ENCODE results near the gene CD99L2. TPM values are rescaled to one million over a fixed set of nuclear protein-coding genes. Genes with fewer than 3 reads are reported as not detected.

CD99L2 gene
- total and polyA plus RNA-seq, 4 experiments from 2014 or later, result 10.0 to 17.3 (median 14.5) TPM

GRCh38 chrX:150763810-150764209, 134.7 kb downstream of the CD99L2 start:
- H3K4me1 ChIP-seq (ENCODE audit: insufficient read depth, low read length), result no peaks in the 10 kb centered on the region
- H3K9me3 ChIP-seq (ENCODE audit: control insufficient read depth in 1 of 2, low read length in 2 of 2), result no peaks in the 10 kb centered on the region
- no peak overlapping the region for H3K27ac ChIP-seq (ENCODE audit: low read depth, low read length)
- intact Hi-C loops (cut with micrococcal nuclease), result no loop called here
- Mint-ChIP-seq H3K4me1 (peaks cover 0 to 2% (median 0%) of the 10 kb centered on the region in 4 donors), H3K9me3 (peaks cover 0 to 2% (median 0%) of the 10 kb centered on the region in 8 donors), H3K27me3 (no peaks in the 10 kb centered on the region), H3K4me3 (no peak overlapping the region), H3K27ac (peak overlapping the region in 1 of 7 donors; percentile 51), H3K36me3 (peaks cover 4 to 22% of the 10 kb centered on the region in 2 donors)
- ChIA-PET POLR2A (ENCODE audit: partially characterized antibody) (no interaction called here), CTCF (ENCODE audit: partially characterized antibody) (interaction anchor here (1.8 to 2.5 kb wide), 2 partner anchors 8 to 318 kb away, joined by 7 to 8 read pairs; no protein-coding TSS in a partner anchor)
- H3K4me3 ChIP-seq (ENCODE audit: low read length in 2 of 2), result no peak overlapping the region
- H3K27me3 ChIP-seq (ENCODE audit: insufficient read depth, low read length), result no peaks in the 10 kb centered on the region
- no peaks in the 10 kb centered on the region for H3K36me3 ChIP-seq (ENCODE audit: insufficient read depth, low read length)
- no peak for DNase-seq

GRCh38 chrX:150763303-150763797, 135.1 kb downstream of the CD99L2 start:
- ChIA-PET CTCF (ENCODE audit: partially characterized antibody) (interaction anchor here (1.8 to 2.5 kb wide), 2 partner anchors 9 to 319 kb away, joined by 7 to 8 read pairs; no protein-coding TSS in a partner anchor), POLR2A (ENCODE audit: partially characterized antibody) (no interaction called here)
- Histone ChIP-seq H3K36me3 (ENCODE audit: insufficient read depth, low read length) (no peaks in the 10 kb centered on the region), H3K9me3 (ENCODE audit: control insufficient read depth in 1 of 2, low read length in 2 of 2) (no peaks in the 10 kb centered on the region), H3K4me1 (ENCODE audit: insufficient read depth, low read length) (no peaks in the 10 kb centered on the region), H3K27me3 (ENCODE audit: insufficient read depth, low read length) (no peaks in the 10 kb centered on the region), H3K27ac (ENCODE audit: low read depth, low read length) (no peak overlapping the region), H3K4me3 (ENCODE audit: low read length in 2 of 2) (no peak overlapping the region)
- H3K4me3 Mint-ChIP-seq, result no peak overlapping the region
- peaks cover 5 to 23% of the 10 kb centered on the region in 2 donors for H3K36me3 Mint-ChIP-seq
- H3K27me3 Mint-ChIP-seq, result no peaks in the 10 kb centered on the region
- peak overlapping the region in 1 of 7 donors; percentile 51 for H3K27ac Mint-ChIP-seq
- intact Hi-C loops (cut with micrococcal nuclease), result no loop called here
- peaks cover 0 to 2% (median 0%) of the 10 kb centered on the region in 4 donors for H3K4me1 Mint-ChIP-seq
- H3K9me3 Mint-ChIP-seq, result peaks cover 0 to 2% (median 0%) of the 10 kb centered on the region in 8 donors
- no peak for DNase-seq

- peaks cover 0 to 2% (median 0%) of the 10 kb centered on the region in 8 donors for H3K9me3 Mint-ChIP-seq
- no peak for DNase-seq
- intact Hi-C loops (cut with micrococcal nuclease), result no loop called here
- H3K36me3 Mint-ChIP-seq, result peaks cover 5 to 31% of the 10 kb centered on the region in 2 donors
- H3K4me3 Mint-ChIP-seq, result no peak overlapping the region
- H3K36me3 ChIP-seq (ENCODE audit: insufficient read depth, low read length), result no peaks in the 10 kb centered on the region
- no peak overlapping the region for H3K27ac ChIP-seq (ENCODE audit: low read depth, low read length)
- no peaks in the 10 kb centered on the region for H3K4me1 Mint-ChIP-seq
- no peak overlapping the region for H3K4me3 ChIP-seq (ENCODE audit: low read length in 2 of 2)
- H3K27me3 Mint-ChIP-seq, result no peaks in the 10 kb centered on the region
- H3K27me3 ChIP-seq (ENCODE audit: insufficient read depth, low read length), result no peaks in the 10 kb centered on the region
- CTCF ChIA-PET (ENCODE audit: partially characterized antibody), result interaction anchor here (1.8 to 2.5 kb wide), 2 partner anchors 9 to 320 kb away, joined by 7 to 8 read pairs; no protein-coding TSS in a partner anchor
- no peaks in the 10 kb centered on the region for H3K4me1 ChIP-seq (ENCODE audit: insufficient read depth, low read length)
- H3K27ac Mint-ChIP-seq, result peak overlapping the region in 1 of 7 donors; percentile 35
- no peaks in the 10 kb centered on the region for H3K9me3 ChIP-seq (ENCODE audit: control insufficient read depth in 1 of 2, low read length in 2 of 2)
- POLR2A ChIA-PET (ENCODE audit: partially characterized antibody), result no interaction called here
These were observed 136.0 kb downstream of the CD99L2 start for GRCh38 chrX:150762258-150763165.

DNA sequence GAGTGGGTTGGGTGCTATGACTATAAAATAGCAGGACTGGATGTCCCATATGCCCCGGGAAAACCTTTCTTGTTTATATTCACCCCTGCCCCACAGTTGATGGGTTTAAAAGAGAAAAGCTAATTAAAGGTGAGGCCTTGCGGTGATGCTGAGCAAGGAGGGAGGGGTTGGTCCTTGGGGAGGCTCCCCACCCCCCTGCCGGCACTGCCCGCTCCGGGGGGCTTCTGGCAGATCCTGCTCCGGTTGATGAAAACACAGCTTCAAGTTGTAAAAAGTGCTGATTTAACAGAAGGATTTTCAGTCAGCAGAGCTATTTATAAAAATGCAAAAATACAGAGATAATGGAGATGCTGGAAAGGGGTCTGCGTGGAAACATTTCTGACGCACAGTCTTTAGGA, 136.7 kb downstream of the CD99L2 start:
- H3K4me1 Mint-ChIP-seq, result no peaks in the 10 kb centered on the region
- no peak overlapping the region for H3K4me3 Mint-ChIP-seq
- Histone ChIP-seq H3K36me3 (ENCODE audit: insufficient read depth, low read length) (no peaks in the 10 kb centered on the region), H3K9me3 (ENCODE audit: control insufficient read depth in 1 of 2, low read length in 2 of 2) (no peaks in the 10 kb centered on the region), H3K27me3 (ENCODE audit: insufficient read depth, low read length) (no peaks in the 10 kb centered on the region), H3K4me3 (ENCODE audit: low read length in 2 of 2) (no peak overlapping the region), H3K27ac (ENCODE audit: low read depth, low read length) (no peak overlapping the region), H3K4me1 (ENCODE audit: insufficient read depth, low read length) (no peaks in the 10 kb centered on the region)
- H3K27me3 Mint-ChIP-seq, result no peaks in the 10 kb centered on the region
- ChIA-PET CTCF (ENCODE audit: partially characterized antibody) (no interaction called here), POLR2A (ENCODE audit: partially characterized antibody) (no interaction called here)
- H3K9me3 Mint-ChIP-seq, result peaks cover 0 to 2% (median 0%) of the 10 kb centered on the region in 8 donors
- peaks cover 5 to 38% of the 10 kb centered on the region in 2 donors for H3K36me3 Mint-ChIP-seq
- intact Hi-C loops (cut with micrococcal nuclease), result no loop called here
- no peak for DNase-seq
- no peak overlapping the region for H3K27ac Mint-ChIP-seq

GRCh38 chrX:150761176-150761818, 137.2 kb downstream of the CD99L2 start:
- peak overlapping the region in 1 of 7 donors; percentile 19 for H3K27ac Mint-ChIP-seq
- intact Hi-C loops (cut with micrococcal nuclease), result no loop called here
- no peaks in the 10 kb centered on the region for H3K9me3 ChIP-seq (ENCODE audit: control insufficient read depth in 1 of 2, low read length in 2 of 2)
- H3K4me3 Mint-ChIP-seq, result no peak overlapping the region
- no peaks in the 10 kb centered on the region for H3K4me1 ChIP-seq (ENCODE audit: insufficient read depth, low read length)
- H3K27me3 Mint-ChIP-seq, result no peaks in the 10 kb centered on the region
- POLR2A ChIA-PET (ENCODE audit: partially characterized antibody), result no interaction called here
- H3K36me3 Mint-ChIP-seq, result peaks cover 5 to 36% of the 10 kb centered on the region in 2 donors
- no peaks in the 10 kb centered on the region for H3K27me3 ChIP-seq (ENCODE audit: insufficient read depth, low read length)
- peaks cover 0 to 2% (median 0%) of the 10 kb centered on the region in 8 donors for H3K9me3 Mint-ChIP-seq
- no peak for DNase-seq
- no peaks in the 10 kb centered on the region for H3K4me1 Mint-ChIP-seq
- no peak overlapping the region for H3K4me3 ChIP-seq (ENCODE audit: low read length in 2 of 2)
- no peak overlapping the region for H3K27ac ChIP-seq (ENCODE audit: low read depth, low read length)
- CTCF ChIA-PET (ENCODE audit: partially characterized antibody), result no interaction called here
- no peaks in the 10 kb centered on the region for H3K36me3 ChIP-seq (ENCODE audit: insufficient read depth, low read length)

DNA sequence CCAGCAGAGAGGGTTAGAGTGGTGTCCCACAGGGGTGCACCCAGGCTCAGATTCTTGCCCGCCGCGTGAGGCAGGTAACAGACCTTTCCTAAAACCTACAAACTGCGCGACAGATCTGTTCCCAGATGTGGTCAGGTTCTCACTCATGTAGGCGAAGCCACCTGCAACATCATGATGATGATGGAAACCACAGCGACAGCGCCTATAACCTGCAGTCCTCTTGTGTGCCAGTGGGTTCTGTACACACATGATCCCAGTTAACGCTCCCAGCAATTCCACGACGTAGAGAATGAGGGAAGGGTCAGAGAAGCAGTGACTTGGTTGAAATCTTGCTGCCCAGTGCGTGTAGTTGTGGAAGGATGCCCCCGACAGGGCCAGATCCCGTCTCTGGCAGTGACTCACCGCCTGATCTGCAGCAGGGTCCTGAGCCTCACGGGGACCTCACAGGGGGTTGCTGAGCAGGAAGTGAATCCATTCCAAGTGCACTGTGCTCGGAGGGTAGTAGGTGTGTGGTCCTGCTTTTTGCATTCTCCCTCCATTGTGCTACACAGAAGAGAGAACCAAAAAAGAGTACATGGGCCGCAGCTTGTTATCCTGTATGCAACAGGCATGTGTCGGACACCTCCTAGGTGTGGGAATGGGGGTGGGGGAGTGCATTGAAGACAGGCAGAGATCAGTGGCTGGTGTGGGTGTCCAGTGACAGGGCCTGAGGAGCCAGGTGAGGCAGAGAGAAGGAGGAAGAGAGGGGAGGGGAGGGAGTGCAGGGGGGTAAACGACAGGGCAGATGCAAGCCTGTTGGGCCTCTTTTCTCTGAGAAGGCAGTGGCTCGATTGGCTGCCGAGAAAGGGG, 138.7 kb downstream of the CD99L2 start:
- H3K4me1 ChIP-seq (ENCODE audit: insufficient read depth, low read length), result no peaks in the 10 kb centered on the region
- peaks cover 5 to 42% of the 10 kb centered on the region in 2 donors for H3K36me3 Mint-ChIP-seq
- H3K27me3 Mint-ChIP-seq, result no peaks in the 10 kb centered on the region
- H3K9me3 Mint-ChIP-seq, result peaks cover 0 to 2% (median 0%) of the 10 kb centered on the region in 8 donors
- peak overlapping the region in 1 of 7 donors; percentile 81 for H3K27ac Mint-ChIP-seq
- no peak overlapping the region for H3K4me3 Mint-ChIP-seq
- DNase-seq, result no peak
- no peak overlapping the region for H3K4me3 ChIP-seq (ENCODE audit: low read length in 2 of 2)
- H3K36me3 ChIP-seq (ENCODE audit: insufficient read depth, low read length), result no peaks in the 10 kb centered on the region
- no peak overlapping the region for H3K27ac ChIP-seq (ENCODE audit: low read depth, low read length)
- no peaks in the 10 kb centered on the region for H3K27me3 ChIP-seq (ENCODE audit: insufficient read depth, low read length)
- ChIA-PET POLR2A (ENCODE audit: partially characterized antibody) (no interaction called here), CTCF (ENCODE audit: partially characterized antibody) (no interaction called here)
- no peaks in the 10 kb centered on the region for H3K9me3 ChIP-seq (ENCODE audit: control insufficient read depth in 1 of 2, low read length in 2 of 2)
- intact Hi-C loops (cut with micrococcal nuclease), result no loop called here
- H3K4me1 Mint-ChIP-seq, result peaks cover 0 to 4% (median 0%) of the 10 kb centered on the region in 4 donors

Measured in CD4-positive, alpha-beta memory T cell (primary cell).